Measurements from ENCODE around the gene NPSR1.

DNA sequence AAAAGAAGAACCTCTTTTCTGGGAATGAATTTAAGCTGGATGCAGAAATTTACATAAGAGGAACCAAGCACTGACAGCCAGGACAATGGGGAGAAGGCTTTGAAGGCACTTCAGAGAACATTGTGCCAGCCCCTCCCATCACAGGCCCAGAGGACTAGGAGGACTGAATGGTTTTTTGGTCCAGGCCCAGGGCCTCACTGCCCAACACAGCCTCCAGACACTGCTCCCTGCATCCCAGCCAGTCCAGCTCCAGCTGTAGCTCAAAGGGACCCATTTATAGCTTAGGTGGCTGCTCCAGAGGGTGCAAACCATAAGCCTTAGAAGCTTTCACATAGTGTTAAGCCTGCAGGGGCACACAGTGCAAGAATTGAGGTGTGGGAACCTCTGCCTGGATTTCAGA lies 237.2 kb downstream of the NPSR1 start:
- TF ChIP-seq ZNF8 (CRISPR knock-in tag; IDR thresholded peaks at IDR 0.05) (no peak), SNAI2 (CRISPR knock-in tag; IDR thresholded peaks at IDR 0.05) (no peak)

Data from SK-N-SH treated with all-trans-retinoic acid at 6 μM for 48 hours (cell line).